ENCODE measurements around the gene HIPK1. TPM values are rescaled to one million over a fixed set of nuclear protein-coding genes. Genes with fewer than 3 reads are reported as not detected.
A peak's percentile ranks its signal among the peaks of the same experiment; 100 is the strongest.
"Not testable (repeated sequence)": the region's sequence is repeated elsewhere in the genome, so short reads cannot be mapped to it uniquely, and the experiment has no call there.

Gene HIPK1
- total and polyA plus RNA-seq, 5 donors: 14.4 to 98.7 (median 62.1) TPM

DNA sequence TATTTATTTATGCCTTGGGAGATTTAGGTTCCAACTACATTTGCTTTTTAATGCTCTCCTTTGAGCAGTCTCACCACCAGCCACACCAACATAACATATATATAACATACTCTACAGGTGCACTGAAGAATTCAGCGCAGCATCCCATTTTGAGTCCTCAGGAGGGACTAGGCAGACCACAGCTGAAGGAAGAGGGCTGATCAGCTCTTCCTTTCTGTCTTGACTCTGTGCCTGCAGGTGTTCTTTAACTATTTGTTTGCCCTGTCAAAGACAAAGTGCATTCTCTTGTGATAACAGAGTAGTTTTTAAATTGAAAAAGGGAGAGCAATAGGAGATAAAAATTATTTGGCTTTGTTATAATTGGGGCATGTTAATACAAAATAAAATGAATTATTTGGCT lies 17.0 kb downstream of the HIPK1 start:
- H3K9me3 ChIP-seq (ENCODE audit: control insufficient read depth, low read length): no peaks in the 10 kb centered on the region
- WGBS: 35% methylated on average over 1 of the region's 1 CpG
- peaks cover 2% of the 10 kb centered on the region for H3K4me1 ChIP-seq (ENCODE audit: control insufficient read depth, insufficient read depth, low read length)
- no peak overlapping the region for H3K27ac ChIP-seq (ENCODE audit: low read length)
- H3K4me3 ChIP-seq (ENCODE audit: low read length): no peak overlapping the region
- ATAC-seq (no peak), DNase-seq (no peak)
- H3K27me3 ChIP-seq (ENCODE audit: control insufficient read depth, insufficient read depth): no peaks in the 10 kb centered on the region
- intact Hi-C loops (cut with DNase I): no loop called here

- H3K27me3 ChIP-seq (ENCODE audit: control insufficient read depth, insufficient read depth): no peaks in the 10 kb centered on the region
- DNase-seq: no peak
- intact Hi-C loops (cut with DNase I): no loop called here
- 25% methylated on average over 3 of the region's 3 CpGs for WGBS
- peak; percentile 34 to 40 for ATAC-seq
- H3K9me3 ChIP-seq (ENCODE audit: control insufficient read depth, low read length): no peaks in the 10 kb centered on the region
- H3K27ac ChIP-seq (ENCODE audit: low read length): peak overlapping the region; percentile 39
- H3K4me1 ChIP-seq (ENCODE audit: control insufficient read depth, insufficient read depth, low read length): peaks cover 2% of the 10 kb centered on the region
- no peak overlapping the region for H3K4me3 ChIP-seq (ENCODE audit: low read length)
Measured at GRCh38 chr1:113946678-113947387, 17.7 kb downstream of the HIPK1 start.

DNA sequence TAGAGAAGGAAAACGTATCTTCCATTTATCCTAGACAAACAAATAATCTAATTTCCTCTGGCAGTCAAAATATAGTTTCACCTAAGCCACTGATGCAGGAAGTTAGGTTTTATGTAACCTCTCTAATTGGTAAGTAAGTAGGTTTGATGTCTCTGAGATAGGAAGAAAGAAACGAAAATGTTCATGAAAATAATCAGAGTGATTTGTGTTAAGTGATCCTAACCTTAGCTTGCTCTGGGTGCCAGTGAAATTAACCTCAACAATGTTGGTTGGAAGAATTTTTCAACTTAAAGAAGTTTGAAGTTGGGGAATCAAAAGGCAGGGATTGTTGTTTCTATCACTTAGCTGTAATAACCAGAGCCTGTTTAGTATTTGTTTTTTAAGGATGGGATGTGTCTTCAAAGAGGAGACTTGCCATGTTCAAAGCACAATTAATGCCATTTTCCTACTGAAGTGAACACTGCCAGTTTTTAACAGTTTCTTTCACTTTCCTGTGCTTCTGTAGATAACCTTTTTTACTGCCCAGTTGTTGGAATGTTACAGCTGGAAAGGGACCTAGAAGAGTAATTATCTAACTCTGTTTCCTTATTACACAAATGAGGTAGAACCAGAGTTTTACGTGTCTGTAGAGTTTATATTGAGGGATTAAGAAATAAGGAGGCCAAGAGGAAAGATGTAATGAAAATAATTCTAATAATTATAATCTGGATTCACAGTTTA lies 18.4 kb downstream of the HIPK1 start:
- H3K9me3 ChIP-seq (ENCODE audit: control insufficient read depth, low read length): no peaks in the 10 kb centered on the region
- no peaks in the 10 kb centered on the region for H3K27me3 ChIP-seq (ENCODE audit: control insufficient read depth, insufficient read depth)
- H3K27ac ChIP-seq (ENCODE audit: low read length): no peak overlapping the region
- H3K4me3 ChIP-seq (ENCODE audit: low read length): no peak overlapping the region
- intact Hi-C loops (cut with DNase I): no loop called here
- WGBS: 17% methylated on average over 3 of the region's 3 CpGs
- no peak for DNase-seq
- ATAC-seq: no peak
- peaks cover 2% of the 10 kb centered on the region for H3K4me1 ChIP-seq (ENCODE audit: control insufficient read depth, insufficient read depth, low read length)

DNA sequence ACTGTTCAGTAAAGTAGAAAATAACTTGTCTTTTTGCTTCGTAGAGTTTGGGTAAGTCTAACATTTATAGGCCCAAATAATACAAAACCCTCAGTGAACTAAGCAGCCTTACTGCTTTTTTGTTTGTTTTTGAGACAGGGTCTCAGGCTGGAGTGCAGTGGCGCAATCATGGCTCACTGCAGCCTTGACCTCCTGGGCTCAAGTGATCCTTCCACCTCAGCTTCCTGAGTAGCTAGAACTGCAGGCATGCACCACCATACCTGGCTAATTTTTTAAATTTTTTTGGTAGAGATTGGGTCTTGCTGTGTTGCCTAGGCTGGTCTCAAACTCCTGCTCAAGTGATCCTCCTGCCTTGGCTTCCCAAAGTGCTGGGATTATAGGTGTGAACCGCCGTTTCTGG lies 19.0 kb downstream of the HIPK1 start:
- H3K4me1 ChIP-seq (ENCODE audit: control insufficient read depth, insufficient read depth, low read length); H3K9me3 ChIP-seq (ENCODE audit: control insufficient read depth, low read length); H3K27ac ChIP-seq (ENCODE audit: low read length); DNase-seq; intact Hi-C loops (cut with DNase I); H3K27me3 ChIP-seq (ENCODE audit: control insufficient read depth, insufficient read depth); H3K4me3 ChIP-seq (ENCODE audit: low read length); ATAC-seq: not testable (repeated sequence)
- WGBS: 72% methylated on average over 4 of the region's 4 CpGs

- 68% methylated on average over 5 of the region's 5 CpGs for WGBS
- Histone ChIP-seq H3K9me3 (ENCODE audit: control insufficient read depth, low read length) (no peaks in the 10 kb centered on the region), H3K4me3 (ENCODE audit: low read length) (no peak overlapping the region), H3K4me1 (ENCODE audit: control insufficient read depth, insufficient read depth, low read length) (peaks cover 2% of the 10 kb centered on the region), H3K27ac (ENCODE audit: low read length) (no peak overlapping the region), H3K27me3 (ENCODE audit: control insufficient read depth, insufficient read depth) (no peaks in the 10 kb centered on the region)
- intact Hi-C loops (cut with DNase I): no loop called here
- ATAC-seq (no peak), DNase-seq (peak in 1 of 3 donors; percentile 52)
Measured at GRCh38 chr1:113949007-113949406, 19.9 kb downstream of the HIPK1 start.

- WGBS: 100% methylated on average over 1 of the region's 1 CpG
- no peak overlapping the region for H3K27ac ChIP-seq (ENCODE audit: low read length)
- ATAC-seq: no peak
- intact Hi-C loops (cut with DNase I): no loop called here
- no peak overlapping the region for H3K4me3 ChIP-seq (ENCODE audit: low read length)
- no peaks in the 10 kb centered on the region for H3K9me3 ChIP-seq (ENCODE audit: control insufficient read depth, low read length)
- no peaks in the 10 kb centered on the region for H3K27me3 ChIP-seq (ENCODE audit: control insufficient read depth, insufficient read depth)
- H3K4me1 ChIP-seq (ENCODE audit: control insufficient read depth, insufficient read depth, low read length): peaks cover 2% of the 10 kb centered on the region
- DNase-seq: no peak
Measured at GRCh38 chr1:113950908-113951307, 21.8 kb downstream of the HIPK1 start.

DNA sequence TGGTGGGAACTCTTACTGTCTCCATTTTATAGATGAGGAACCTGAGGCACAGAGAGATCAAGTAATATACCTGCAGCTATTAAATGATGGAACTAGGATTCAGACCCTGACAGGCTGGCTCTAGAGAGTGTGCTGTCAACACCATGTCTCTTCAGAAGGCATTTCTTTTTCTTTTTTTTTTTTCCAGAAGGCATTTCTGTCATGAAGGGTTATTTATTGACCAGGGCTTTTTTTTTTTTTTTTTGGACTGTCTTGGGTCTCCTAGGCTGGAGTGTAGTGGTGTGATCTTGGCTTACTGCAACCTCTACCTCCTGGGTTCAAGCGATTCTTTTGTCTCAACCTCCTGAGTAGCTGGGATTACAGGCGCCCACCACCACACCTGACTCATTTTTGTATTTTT lies 22.6 kb downstream of the HIPK1 start:
- WGBS: 85% methylated on average over 2 of the region's 2 CpGs
- DNase-seq: no peak
- ATAC-seq: no peak
- H3K9me3 ChIP-seq (ENCODE audit: control insufficient read depth, low read length): no peaks in the 10 kb centered on the region
- no peak overlapping the region for H3K27ac ChIP-seq (ENCODE audit: low read length)
- intact Hi-C loops (cut with DNase I): no loop called here
- no peak overlapping the region for H3K4me3 ChIP-seq (ENCODE audit: low read length)
- H3K27me3 ChIP-seq (ENCODE audit: control insufficient read depth, insufficient read depth): no peaks in the 10 kb centered on the region
- no peaks in the 10 kb centered on the region for H3K4me1 ChIP-seq (ENCODE audit: control insufficient read depth, insufficient read depth, low read length)

GRCh38 chr1:113957984-113958383 lies 28.9 kb downstream of the HIPK1 start:
- WGBS: 83% methylated on average over 1 of the region's 1 CpG
- no peaks in the 10 kb centered on the region for H3K9me3 ChIP-seq (ENCODE audit: control insufficient read depth, low read length)
- no peak overlapping the region for H3K27ac ChIP-seq (ENCODE audit: low read length)
- H3K4me3 ChIP-seq (ENCODE audit: low read length): no peak overlapping the region
- DNase-seq (no peak), ATAC-seq (no peak)
- H3K27me3 ChIP-seq (ENCODE audit: control insufficient read depth, insufficient read depth): no peaks in the 10 kb centered on the region
- H3K4me1 ChIP-seq (ENCODE audit: control insufficient read depth, insufficient read depth, low read length): no peaks in the 10 kb centered on the region
- intact Hi-C loops (cut with DNase I): no loop called here

DNA sequence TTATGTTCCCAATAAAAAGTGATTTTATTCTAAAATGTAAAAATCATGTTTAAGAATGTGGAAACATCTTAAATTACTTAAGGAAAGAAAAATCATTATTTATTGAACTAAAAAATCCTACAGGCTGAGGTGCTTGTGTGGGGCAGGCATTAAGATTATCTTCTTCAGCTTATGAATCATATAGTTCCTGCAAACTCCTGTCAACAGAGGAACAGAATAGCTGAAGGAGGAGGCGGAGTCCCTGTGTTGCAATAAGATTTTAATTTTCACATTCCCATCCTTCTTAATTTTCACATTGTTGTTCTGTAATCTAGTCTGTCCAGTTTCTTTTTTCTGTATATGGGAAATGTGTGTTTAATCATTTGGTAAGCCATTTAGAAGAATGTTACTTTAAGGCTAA lies 29.6 kb downstream of the HIPK1 start:
- no peaks in the 10 kb centered on the region for H3K27me3 ChIP-seq (ENCODE audit: control insufficient read depth, insufficient read depth)
- H3K27ac ChIP-seq (ENCODE audit: low read length): no peak overlapping the region
- WGBS: 94% methylated on average over 1 of the region's 1 CpG
- H3K4me1 ChIP-seq (ENCODE audit: control insufficient read depth, insufficient read depth, low read length): no peaks in the 10 kb centered on the region
- ATAC-seq (no peak), DNase-seq (no peak)
- intact Hi-C loops (cut with DNase I): no loop called here
- H3K4me3 ChIP-seq (ENCODE audit: low read length): no peak overlapping the region
- no peaks in the 10 kb centered on the region for H3K9me3 ChIP-seq (ENCODE audit: control insufficient read depth, low read length)

DNA sequence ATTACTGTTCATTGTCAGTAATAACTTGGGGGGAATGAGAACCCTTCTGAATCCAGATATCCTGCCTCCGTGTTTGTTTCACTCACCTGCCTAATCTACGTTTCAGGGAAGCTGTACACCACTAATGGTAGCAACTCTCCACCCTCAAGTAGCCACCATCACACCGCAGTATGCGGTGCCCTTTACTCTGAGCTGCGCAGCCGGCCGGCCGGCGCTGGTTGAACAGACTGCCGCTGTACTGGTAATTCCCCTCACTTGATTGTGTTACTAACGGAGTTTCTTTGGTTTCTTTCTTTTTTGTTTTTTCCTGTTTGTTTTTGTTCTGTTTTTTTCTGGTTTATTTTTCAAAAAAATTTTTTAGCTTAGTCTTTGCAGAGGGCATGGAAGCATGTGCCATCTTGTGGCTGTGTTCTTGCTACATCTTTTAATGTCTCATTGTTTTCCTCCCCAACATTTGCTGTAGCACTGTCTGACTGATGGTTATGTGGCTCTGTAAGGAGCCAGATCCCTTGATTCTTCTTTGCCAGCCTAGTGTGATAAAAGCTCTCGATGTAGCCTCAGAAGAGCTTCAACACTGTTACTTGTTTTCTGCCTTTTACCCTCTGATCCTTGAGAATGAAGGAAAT lies 34.3 kb downstream of the HIPK1 start:
- no peaks in the 10 kb centered on the region for H3K4me1 ChIP-seq (ENCODE audit: control insufficient read depth, insufficient read depth, low read length)
- ATAC-seq (no peak), DNase-seq (no peak)
- no peak overlapping the region for H3K27ac ChIP-seq (ENCODE audit: low read length)
- intact Hi-C loops (cut with DNase I): no loop called here
- WGBS: 90% methylated on average over 12 of the region's 12 CpGs
- no peaks in the 10 kb centered on the region for H3K9me3 ChIP-seq (ENCODE audit: control insufficient read depth, low read length)
- H3K4me3 ChIP-seq (ENCODE audit: low read length): no peak overlapping the region
- no peaks in the 10 kb centered on the region for H3K27me3 ChIP-seq (ENCODE audit: control insufficient read depth, insufficient read depth)

DNA sequence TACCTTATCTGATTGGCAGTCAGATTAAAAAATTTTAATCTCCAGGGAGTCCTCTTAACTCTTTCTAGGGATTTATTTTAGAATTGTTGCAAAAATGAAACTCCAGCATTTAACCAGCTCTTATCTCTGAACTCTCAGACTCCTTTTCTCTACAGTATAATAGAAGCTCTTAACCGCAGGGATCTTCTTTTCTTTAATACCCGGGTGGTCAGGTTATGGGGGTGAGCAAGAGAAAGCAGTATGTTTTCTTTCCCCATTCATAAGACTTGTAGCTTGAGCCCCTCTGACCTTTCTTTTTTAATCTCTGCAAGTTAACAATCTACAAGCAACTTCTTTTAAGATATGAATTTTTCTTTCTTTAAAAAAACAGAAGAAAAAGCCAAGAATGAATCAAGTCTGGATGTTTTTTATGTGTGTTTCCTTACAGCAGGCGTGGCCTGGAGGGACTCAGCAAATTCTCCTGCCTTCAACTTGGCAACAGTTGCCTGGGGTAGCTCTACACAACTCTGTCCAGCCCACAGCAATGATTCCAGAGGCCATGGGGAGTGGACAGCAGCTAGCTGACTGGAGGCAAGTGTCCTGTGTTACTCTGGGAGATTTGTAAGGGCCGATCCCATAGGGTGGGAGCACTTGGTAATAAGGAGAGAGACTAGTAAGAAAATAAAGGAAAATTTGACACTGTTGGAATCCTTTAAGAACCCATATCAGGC lies 36.7 kb downstream of the HIPK1 start:
- ATAC-seq: peak in 1 of 2 donors; percentile 52
- Histone ChIP-seq H3K9me3 (ENCODE audit: control insufficient read depth, low read length) (no peaks in the 10 kb centered on the region), H3K27ac (ENCODE audit: low read length) (no peak overlapping the region), H3K4me1 (ENCODE audit: control insufficient read depth, insufficient read depth, low read length) (no peaks in the 10 kb centered on the region), H3K4me3 (ENCODE audit: low read length) (no peak overlapping the region), H3K27me3 (ENCODE audit: control insufficient read depth, insufficient read depth) (no peaks in the 10 kb centered on the region)
- intact Hi-C loops (cut with DNase I): no loop called here
- 91% methylated on average over 4 of the region's 4 CpGs for WGBS
- peak in 1 of 3 donors; percentile 50 for DNase-seq
